ENCODE results near the gene RBX1. TPM values are rescaled to one million over a fixed set of nuclear protein-coding genes. Genes with fewer than 3 reads are reported as not detected.

The RBX1 gene
- total and polyA plus RNA-seq, 2 experiments from 2014 or later = 31.7 to 340 TPM

DNA sequence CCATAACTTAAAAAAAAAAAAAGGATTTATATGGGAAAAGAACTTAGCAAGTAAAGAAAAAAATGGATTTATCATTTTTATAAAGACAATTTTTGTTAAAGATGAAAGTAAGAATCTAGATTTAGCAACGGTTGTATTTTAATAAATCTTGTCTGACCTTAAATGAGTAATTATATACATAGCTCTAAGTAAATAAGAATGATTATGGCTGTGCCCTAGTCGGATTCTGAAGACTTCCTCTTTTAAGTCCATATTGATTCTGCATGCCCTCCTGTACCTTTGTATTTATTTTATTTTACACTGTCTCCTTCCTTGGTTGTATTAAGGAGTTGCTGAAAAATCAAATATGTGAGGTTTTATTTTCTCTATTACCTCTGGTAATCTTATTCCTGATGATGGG is 7.1 kb downstream of the RBX1 start:
- 0 out of 2 replicates have a peak, but pooled peaks cover under 1% of the 10 kb centered on the region for H3F3A ChIP-seq (replicated peaks; ENCODE audit: low read depth)
- no peak for ATAC-seq
- no peaks in the 10 kb centered on the region for H3K4me1 ChIP-seq (ENCODE audit: insufficient read depth)
- peaks cover 1% of the 10 kb centered on the region for H3K27me3 Mint-ChIP-seq (ENCODE audit: insufficient read depth, low read depth, poor library complexity)
- TF ChIP-seq JUNB (IDR thresholded peaks at IDR 0.05; ENCODE audit: unreplicated experiment) = no peak
- no peak for TF ChIP-seq EZH2 (IDR thresholded peaks at IDR 0.05; ENCODE audit: low read depth, unreplicated experiment)
- TF ChIP-seq CREB1 (CRISPR knock-in tag; IDR thresholded peaks at IDR 0.05; ENCODE audit: low read depth) = no peak
- no peak for TF ChIP-seq NANOG (IDR thresholded peaks at IDR 0.05; ENCODE audit: borderline replicate concordance)
- TF ChIP-seq, protein P1, sequence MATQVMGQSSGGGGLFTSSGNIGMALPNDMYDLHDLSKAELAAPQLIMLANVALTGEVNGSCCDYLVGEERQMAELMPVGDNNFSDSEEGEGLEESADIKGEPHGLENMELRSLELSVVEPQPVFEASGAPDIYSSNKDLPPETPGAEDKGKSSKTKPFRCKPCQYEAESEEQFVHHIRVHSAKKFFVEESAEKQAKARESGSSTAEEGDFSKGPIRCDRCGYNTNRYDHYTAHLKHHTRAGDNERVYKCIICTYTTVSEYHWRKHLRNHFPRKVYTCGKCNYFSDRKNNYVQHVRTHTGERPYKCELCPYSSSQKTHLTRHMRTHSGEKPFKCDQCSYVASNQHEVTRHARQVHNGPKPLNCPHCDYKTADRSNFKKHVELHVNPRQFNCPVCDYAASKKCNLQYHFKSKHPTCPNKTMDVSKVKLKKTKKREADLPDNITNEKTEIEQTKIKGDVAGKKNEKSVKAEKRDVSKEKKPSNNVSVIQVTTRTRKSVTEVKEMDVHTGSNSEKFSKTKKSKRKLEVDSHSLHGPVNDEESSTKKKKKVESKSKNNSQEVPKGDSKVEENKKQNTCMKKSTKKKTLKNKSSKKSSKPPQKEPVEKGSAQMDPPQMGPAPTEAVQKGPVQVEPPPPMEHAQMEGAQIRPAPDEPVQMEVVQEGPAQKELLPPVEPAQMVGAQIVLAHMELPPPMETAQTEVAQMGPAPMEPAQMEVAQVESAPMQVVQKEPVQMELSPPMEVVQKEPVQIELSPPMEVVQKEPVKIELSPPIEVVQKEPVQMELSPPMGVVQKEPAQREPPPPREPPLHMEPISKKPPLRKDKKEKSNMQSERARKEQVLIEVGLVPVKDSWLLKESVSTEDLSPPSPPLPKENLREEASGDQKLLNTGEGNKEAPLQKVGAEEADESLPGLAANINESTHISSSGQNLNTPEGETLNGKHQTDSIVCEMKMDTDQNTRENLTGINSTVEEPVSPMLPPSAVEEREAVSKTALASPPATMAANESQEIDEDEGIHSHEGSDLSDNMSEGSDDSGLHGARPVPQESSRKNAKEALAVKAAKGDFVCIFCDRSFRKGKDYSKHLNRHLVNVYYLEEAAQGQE (IDR thresholded peaks at IDR 0.05; ENCODE audit: unreplicated experiment) = no peak
- TF ChIP-seq EZH2phosphoT487 (IDR thresholded peaks at IDR 0.05; ENCODE audit: unreplicated experiment) = no peak
- H3K4me3 Mint-ChIP-seq = no peak overlapping the region
- H3K79me2 ChIP-seq (replicated peaks; ENCODE audit: insufficient read depth) = peaks cover 89% of the 10 kb centered on the region
- 0 out of 2 replicates have a peak overlapping the region, but pooled peaks have one; percentile 6 for H3K27ac ChIP-seq (ENCODE audit: low read depth)
- no peak for DNase-seq (ENCODE audit: low spot score)
- no peak overlapping the region for H3K27ac Mint-ChIP-seq
- peaks cover 5% of the 10 kb centered on the region; the same call in 2 of the 3 replicates for H3K4me1 Mint-ChIP-seq
- H3K36me3 Mint-ChIP-seq (ENCODE audit: low read depth) = peaks cover 71% of the 10 kb centered on the region
- peaks cover 32% of the 10 kb centered on the region for H3K36me3 ChIP-seq (ENCODE audit: insufficient read depth)
- no peak overlapping the region for H3K4me3 ChIP-seq
- H3K27me3 ChIP-seq (ENCODE audit: insufficient read depth) = no peaks in the 10 kb centered on the region
- H3K4me2 ChIP-seq = no peak overlapping the region
- H4K20me1 ChIP-seq (replicated peaks; ENCODE audit: insufficient read depth) = peaks cover 45% of the 10 kb centered on the region
- no peaks in the 10 kb centered on the region for H3K9me2 ChIP-seq (ENCODE audit: insufficient read depth)
- H2AFZ ChIP-seq = no peak overlapping the region
- no peaks in the 10 kb centered on the region for H3K9me3 Mint-ChIP-seq

DNA sequence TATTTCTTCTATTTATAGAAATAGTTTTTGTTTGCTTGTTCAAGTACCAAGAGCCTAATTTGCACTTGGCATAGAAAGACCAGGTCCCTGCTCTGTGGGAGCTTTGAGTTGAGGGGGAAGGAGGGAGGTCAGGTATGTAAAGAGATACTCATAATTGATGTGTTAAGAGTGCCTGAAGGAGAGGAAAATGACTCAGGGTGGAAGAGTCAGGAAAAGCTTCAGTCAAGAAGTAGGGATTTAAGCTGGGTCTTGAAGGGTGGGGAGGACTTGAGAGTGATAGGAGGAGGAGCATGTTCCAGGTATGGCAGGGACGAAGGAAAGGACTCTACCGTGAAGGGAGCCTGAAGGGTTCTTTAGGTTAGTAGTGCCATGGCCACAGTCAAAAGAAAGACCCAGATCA is 9.0 kb downstream of the RBX1 start:
- DNase-seq (ENCODE audit: low spot score) (no peak), ATAC-seq (no peak)
- Histone ChIP-seq H3K27ac (ENCODE audit: low read depth) (no peak overlapping the region), H3K4me3 (no peak overlapping the region), H3F3A (replicated peaks; ENCODE audit: low read depth) (no peaks in the 10 kb centered on the region), H3K4me2 (no peak overlapping the region), H3K79me2 (replicated peaks; ENCODE audit: insufficient read depth) (peaks cover 79% of the 10 kb centered on the region), H3K9me2 (ENCODE audit: insufficient read depth) (no peaks in the 10 kb centered on the region), H3K4me1 (ENCODE audit: insufficient read depth) (no peaks in the 10 kb centered on the region), H3K27me3 (ENCODE audit: insufficient read depth) (no peaks in the 10 kb centered on the region), H4K20me1 (replicated peaks; ENCODE audit: insufficient read depth) (peaks cover 53% of the 10 kb centered on the region), H3K36me3 (ENCODE audit: insufficient read depth) (peaks cover 30% of the 10 kb centered on the region), H2AFZ (no peak overlapping the region)
- H3K9me3 Mint-ChIP-seq = no peaks in the 10 kb centered on the region
- no peaks in the 10 kb centered on the region for H3K4me1 Mint-ChIP-seq
- H3K27ac Mint-ChIP-seq = peak overlapping the region; percentile 60
- peaks cover 1% of the 10 kb centered on the region for H3K27me3 Mint-ChIP-seq (ENCODE audit: insufficient read depth, low read depth, poor library complexity)
- no peak for TF ChIP-seq EZH2 (IDR thresholded peaks at IDR 0.05; ENCODE audit: low read depth, unreplicated experiment)
- no peak overlapping the region for H3K4me3 Mint-ChIP-seq
- H3K36me3 Mint-ChIP-seq (ENCODE audit: low read depth) = peaks cover 70% of the 10 kb centered on the region
